Endothelial cell of umbilical vein (primary cell): ENCODE measurements around the gene GLCE. TPM values are rescaled to one million over a fixed set of nuclear protein-coding genes. Genes with fewer than 3 reads are reported as not detected.

Experiments
- BruUV-seq: library from RNA; stranded (reverse); fragments of 400-500 nt; replicated peaks from 2 replicates; lab custom pipeline; 2021; lab: Mats Ljungman, UMichigan
- CTCF ChIA-PET: fragments of 300-600, 350-600 bp; sonication (Branson Sonifier 250); formaldehyde crosslinking; loops from one replicate; lab custom pipeline; 2021; ENCODE audit warnings: antibody characterized with exemption, inconsistent platforms; lab: Charles Lee
- POLR2A ChIA-PET: fragments of 300-600, 350-600 bp; sonication (Branson Sonifier 250); formaldehyde crosslinking; loops from one replicate; lab custom pipeline; 2021; ENCODE audit warnings: antibody characterized with exemption, inconsistent platforms; lab: Charles Lee
- DNase-seq: peaks from one replicate; pipeline ENCODE4 v3.0.0-alpha.2; 2011; ENCODE audit warnings: low read depth, low spot score
- FAIRE-seq: peaks from 2 replicates; lab custom pipeline; 2011; peaks lifted over from hg19 to GRCh38; lab: Jason Lieb, UNC
- H2AFZ ChIP-seq: 2 replicates; pipeline ENCODE4 v1.6.0; 2012; ENCODE audit warnings: low read depth, low read length, control low read depth, inconsistent platforms
- H3K27ac ChIP-seq: 2 replicates; pipeline ENCODE4 v1.5.1; 2011; ENCODE audit warnings: low read depth, mild to moderate bottlenecking, control low read depth, low read length, moderate library complexity; ENCODE audit not compliant: insufficient read depth
- H3K27me3 ChIP-seq, 2 experiments: 2 replicates each; pipeline versions ENCODE4 v1.6.0 to v1.6.1; 2011; ENCODE audit warnings: low read length in 2 of 2, mixed read lengths in 1 of 2; ENCODE audit not compliant: control insufficient read depth in 2 of 2, insufficient read depth in 2 of 2
- H3K36me3 ChIP-seq, 2 experiments: 2 replicates in 1 of 2; 3 replicates in 1 of 2; pipeline ENCODE4 v1.5.1; 2011; ENCODE audit warnings: low read length in 2 of 2, mild to moderate bottlenecking in 1 of 2, moderate library complexity in 1 of 2; ENCODE audit not compliant: control insufficient read depth in 2 of 2, insufficient read depth in 2 of 2; ENCODE audit errors: extremely low read depth in 1 of 2
- H3K4me1 ChIP-seq: 3 replicates; pipeline ENCODE4 v1.5.1; 2011; ENCODE audit warnings: mild to moderate bottlenecking, low read length; ENCODE audit not compliant: control insufficient read depth, insufficient read depth; ENCODE audit errors: extremely low read depth
- H3K4me2 ChIP-seq: 2 replicates; pipeline ENCODE4 v1.6.1; 2011; ENCODE audit warnings: low read length, control low read depth, mixed read lengths; ENCODE audit not compliant: insufficient read depth
- H3K4me3 ChIP-seq, 3 experiments: fragments of 200-600 bp in 1 of 3; sonication (generic), shearing (Covaris generic) in 1 of 3; replicated peaks in 1 of 3; 2 replicates each; pipeline ENCODE4 v1.5.1; 2011 to 2016; ENCODE audit warnings: control low read depth in 3 of 3, low read length in 3 of 3, mild to moderate bottlenecking in 2 of 3, inconsistent platforms in 1 of 3, low read depth in 1 of 3, moderate library complexity in 1 of 3; ENCODE audit not compliant: insufficient read depth in 1 of 3
- H3K79me2 ChIP-seq: 2 replicates; pipeline ENCODE4 v1.6.0; 2012; ENCODE audit warnings: low read length, inconsistent platforms; ENCODE audit not compliant: control insufficient read depth, insufficient read depth
- H3K9ac ChIP-seq: replicated peaks from 2 replicates; pipeline ENCODE3; 2011; ENCODE audit warnings: low read length, control low read depth; ENCODE audit not compliant: insufficient read depth; ENCODE audit errors: extremely low read depth
- H3K9me1 ChIP-seq: replicated peaks from 3 replicates; pipeline ENCODE4 v1.6.0; 2011; ENCODE audit warnings: mild to moderate bottlenecking, low read length; ENCODE audit not compliant: control insufficient read depth, insufficient read depth; ENCODE audit errors: extremely low read depth
- H3K9me3 ChIP-seq: replicated peaks from 2 replicates; pipeline ENCODE4 v1.5.1; 2012; ENCODE audit warnings: low read length, inconsistent platforms; ENCODE audit not compliant: control insufficient read depth, insufficient read depth
- H4K20me1 ChIP-seq: replicated peaks from 2 replicates; pipeline ENCODE3; 2011; ENCODE audit warnings: mild to moderate bottlenecking, low read length; ENCODE audit not compliant: control insufficient read depth, insufficient read depth; ENCODE audit errors: extremely low read depth
- CTCF ChIP-seq, 2 donors: IDR thresholded peaks; 1 replicate in 1 of 2; 2 replicates in 1 of 2; pipeline ENCODE4 v1.5.1; 2011; ENCODE audit warnings: low read length in 2 of 2, mild to moderate bottlenecking in 2 of 2, moderate library complexity in 2 of 2, control low read depth in 1 of 2, inconsistent platforms in 1 of 2, low read depth in 1 of 2; ENCODE audit not compliant: insufficient read depth in 1 of 2; ENCODE audit errors: extremely low read depth in 1 of 2
- EZH2 ChIP-seq: IDR thresholded peaks from 2 replicates; pipeline ENCODE4 v1.6.1; 2012; ENCODE audit warnings: borderline replicate concordance, low read depth, mild to moderate bottlenecking, moderate library complexity, low read length, inconsistent platforms; ENCODE audit not compliant: severe bottlenecking
- FOS ChIP-seq: IDR thresholded peaks from 2 replicates; pipeline ENCODE4 v1.6.1; 2011; ENCODE audit warnings: mild to moderate bottlenecking, low read length, moderate library complexity, borderline replicate concordance; ENCODE audit not compliant: insufficient read depth
- GATA2 ChIP-seq: IDR thresholded peaks from 2 replicates; pipeline ENCODE4 v1.7.0; 2011; ENCODE audit warnings: low read depth, mild to moderate bottlenecking, moderate library complexity, mixed read lengths, low read length; ENCODE audit not compliant: insufficient read length, insufficient read depth
- JUN ChIP-seq: IDR thresholded peaks from 2 replicates; pipeline ENCODE4 v1.6.1; 2011; ENCODE audit warnings: borderline replicate concordance, low read depth; ENCODE audit not compliant: insufficient read length, insufficient read depth
- MAX ChIP-seq: IDR thresholded peaks from 2 replicates; pipeline ENCODE4 v1.6.1; 2011; ENCODE audit not compliant: insufficient read depth, insufficient read length
- MYC ChIP-seq: IDR thresholded peaks from one replicate; pipeline ENCODE4 v1.6.1; 2011; ENCODE audit warnings: mild to moderate bottlenecking, low read depth, low read length
- POLR2A ChIP-seq: IDR thresholded peaks from 2 replicates; pipeline ENCODE4 v1.6.1; 2012; ENCODE audit warnings: low read depth, mild to moderate bottlenecking, control low read depth, low read length
- POLR2AphosphoS5 ChIP-seq: IDR thresholded peaks from 2 replicates; pipeline ENCODE4 v1.6.1; 2012; ENCODE audit warnings: low read depth, mild to moderate bottlenecking, control low read depth, low read length, moderate library complexity; ENCODE audit not compliant: insufficient read depth
- dilution Hi-C: fragments of 300-500 bp; cut with MboI; formaldehyde crosslinking; loops from one replicate; pipeline ENCODE4 v1.15.0; 2019; ENCODE audit warnings: low sequenced_read_pairs; ENCODE audit not compliant: extremely low pct_ligation_motif_present
- intact Hi-C: fragments of 100-400 bp; cut with micrococcal nuclease; formaldehyde crosslinking; loops from one replicate; pipeline ENCODE4 v1.10.0; 2022
- polyA plus RNA-seq, 4 experiments: library from polyadenylated mRNA; depleted of rRNA in 3 of 4; stranded (reverse) in 3 of 4; unstranded in 1 of 4; fragments of >200 nt; gene quantifications; 2 replicates each; pipeline versions ENCODE4 v1.2.1 to v1.2.3, GENCODE V29; 2011 to 2012; ENCODE audit warnings: missing spikeins in 1 of 4
- total RNA-seq: library from RNA; stranded (reverse); gene quantifications from 2 replicates; pipeline ENCODE4 v1.2.3, GENCODE V29; 2021

GLCE gene
- total and polyA plus RNA-seq, 2 donors (not counting 3 experiments of a cell fraction or from before 2014, with no cell fraction given), result 48.1 to 86.6 TPM

- H3K4me2 ChIP-seq, result no peak overlapping the region
- no peaks in the 10 kb centered on the region for H3K4me1 ChIP-seq
- POLR2A ChIA-PET, result no interaction called here
- H3K27me3 ChIP-seq, result no peaks in the 10 kb centered on the region
- no peaks in the 10 kb centered on the region for H3K36me3 ChIP-seq
- H2AFZ ChIP-seq, result no peak overlapping the region
- H3K27ac ChIP-seq, result no peak overlapping the region
- intact Hi-C loops, result no loop called here
- DNase-seq (no peak), FAIRE-seq (no peak)
- H3K79me2 ChIP-seq, result no peaks in the 10 kb centered on the region
- no peaks in the 10 kb centered on the region for H3K9me3 ChIP-seq
- H4K20me1 ChIP-seq, result no peaks in the 10 kb centered on the region
- CTCF ChIA-PET, result interaction anchor here (1.3 kb wide), 1 partner anchor 15 kb away, joined by 4 read pairs; no protein-coding TSS in a partner anchor
- H3K4me3 ChIP-seq, result no peak overlapping the region
- TF ChIP-seq POLR2A, result no peak
- no peak for TF ChIP-seq MAX
- no peak for TF ChIP-seq CTCF (IDR thresholded peaks at IDR 0.05; ENCODE audit: extremely low read depth in 1 of 2, insufficient read depth in 1 of 2, low read depth in 1 of 2, low read length in 2 of 2)
- TF ChIP-seq POLR2AphosphoS5, result no peak
- TF ChIP-seq EZH2, result no peak
- TF ChIP-seq GATA2, result no peak
- no peak for TF ChIP-seq FOS
- no peak for TF ChIP-seq MYC
- no peak for TF ChIP-seq JUN
- no peak overlapping the region for H3K9ac ChIP-seq
- no peaks in the 10 kb centered on the region for H3K9me1 ChIP-seq
- dilution Hi-C loops, result no loop called here
- BruUV-seq, result no TSS peak
Observed at GRCh38 chr15:69280783-69281182, 120.3 kb downstream of the GLCE start.
